Endodermal cell (in vitro differentiated cells): ENCODE measurements around the gene RBFOX1. TPM values are rescaled to one million over a fixed set of nuclear protein-coding genes. Genes with fewer than 3 reads are reported as not detected.

Experiments
- DNase-seq: peaks from one replicate; pipeline ENCODE4 v3.0.0-alpha.2; 2017
- H3K27ac ChIP-seq: 2 replicates; pipeline ENCODE4 v1.5.1; 2013; ENCODE audit warnings: mild to moderate bottlenecking, low read depth, low read length, moderate library complexity
- H3K27me3 ChIP-seq: 2 replicates; pipeline ENCODE4 v1.6.1; 2013; ENCODE audit warnings: mild to moderate bottlenecking, low read length, moderate library complexity; ENCODE audit not compliant: insufficient read depth, control insufficient read depth, poor library complexity, severe bottlenecking
- H3K36me3 ChIP-seq: 2 replicates; pipeline ENCODE4 v1.7.0; 2013; ENCODE audit warnings: mild to moderate bottlenecking, low read length, moderate library complexity; ENCODE audit not compliant: control insufficient read depth, insufficient read depth
- H3K4me1 ChIP-seq: one replicate; pipeline ENCODE4 v1.7.0; 2013; ENCODE audit warnings: low read length; ENCODE audit not compliant: control insufficient read depth, insufficient read depth
- H3K4me3 ChIP-seq: 2 replicates; pipeline ENCODE4 v1.5.1; 2013; ENCODE audit warnings: mild to moderate bottlenecking, low read length, moderate library complexity
- H3K9ac ChIP-seq: 2 replicates; pipeline ENCODE4 v1.6.1; 2013; ENCODE audit warnings: mild to moderate bottlenecking, low read length, moderate library complexity; ENCODE audit not compliant: poor library complexity, severe bottlenecking; ENCODE audit errors: extremely low read depth
- H3K9me3 ChIP-seq: 2 replicates; pipeline ENCODE4 v1.6.1; 2013; ENCODE audit warnings: mild to moderate bottlenecking, low read length, moderate library complexity; ENCODE audit not compliant: control insufficient read depth
- H3K27ac Mint-ChIP-seq: 2 replicates; pipeline ENCODE4 v1.8.0; 2020; ENCODE audit warnings: mixed read lengths
- H3K27me3 Mint-ChIP-seq: 2 replicates; pipeline ENCODE4 v1.8.0; 2021; ENCODE audit warnings: mild to moderate bottlenecking, mixed read lengths; ENCODE audit not compliant: insufficient read depth
- H3K36me3 Mint-ChIP-seq: 2 replicates; pipeline ENCODE4 v1.8.0; 2020; ENCODE audit warnings: low read depth, mixed read lengths
- H3K4me1 Mint-ChIP-seq: 2 replicates; pipeline ENCODE4 v1.8.0; 2020; ENCODE audit warnings: mixed read lengths
- H3K4me3 Mint-ChIP-seq: 2 replicates; pipeline ENCODE4 v1.8.0; 2020; ENCODE audit warnings: mild to moderate bottlenecking, moderate library complexity, mixed read lengths
- H3K9me3 Mint-ChIP-seq: 2 replicates; pipeline ENCODE4 v1.8.0; 2020; ENCODE audit warnings: mild to moderate bottlenecking, mixed read lengths
- CTCF ChIP-seq: fragments of 200-600 bp; sonication (generic); conservative IDR thresholded peaks from 2 replicates; pipeline ENCODE4 v1.5.0; 2021; ENCODE audit warnings: antibody characterized with exemption, mild to moderate bottlenecking
- WGBS, 2 experiments: methylation state at CpG; one replicate each; pipeline versions ENCODE4 v1.1.5 to v1.1.7; 2013; ENCODE audit warnings: missing lambda C conversion rate in 2 of 2, mixed read lengths in 1 of 2; ENCODE audit not compliant: insufficient coverage in 1 of 2, insufficient read length in 1 of 2; 5-methylcytosine and 5-hydroxymethylcytosine counted together
- total RNA-seq, 2 donors: library from RNA; stranded (reverse); fragmentation: NEBNext Ultra II Directional in 1 of 2; extraction: Animal tissue kit (Norgen Biotek cat#: 25700) in 1 of 2; gene quantifications; 2 replicates in 1 of 2; 3 replicates in 1 of 2; pipeline ENCODE4 v1.2.1, GENCODE V29; 2021

Gene RBFOX1
- total RNA-seq, 2 donors from 2014 or later = 2.6 to 2.7 TPM

GRCh38 chr16:7449808-7450207 lies 117.2 kb downstream of the RBFOX1 start:
- Mint-ChIP-seq H3K4me1 (peaks cover 25% of the 10 kb centered on the region), H3K9me3 (peaks cover 2% of the 10 kb centered on the region), H3K36me3 (no peaks in the 10 kb centered on the region), H3K27ac (no peak overlapping the region), H3K27me3 (no peaks in the 10 kb centered on the region), H3K4me3 (no peak overlapping the region)
- Histone ChIP-seq H3K27me3 (no peaks in the 10 kb centered on the region), H3K4me1 (no peaks in the 10 kb centered on the region), H3K27ac (no peak overlapping the region), H3K9ac (no peak overlapping the region), H3K4me3 (no peak overlapping the region), H3K9me3 (no peaks in the 10 kb centered on the region), H3K36me3 (no peaks in the 10 kb centered on the region)
- WGBS, 2 experiments = 91 to 94% methylated on average over 5 to 7 of the region's 7 CpGs
- no peak for TF ChIP-seq CTCF
- no peak for DNase-seq

- Histone ChIP-seq H3K4me3 (no peak overlapping the region), H3K36me3 (no peaks in the 10 kb centered on the region), H3K27me3 (no peaks in the 10 kb centered on the region), H3K9ac (no peak overlapping the region), H3K9me3 (no peaks in the 10 kb centered on the region), H3K27ac (no peak overlapping the region), H3K4me1 (no peaks in the 10 kb centered on the region)
- WGBS, 2 experiments = 90 to 100% methylated on average over 4 to 7 of the region's 7 CpGs
- H3K27me3 Mint-ChIP-seq = no peaks in the 10 kb centered on the region
- peaks cover 2% of the 10 kb centered on the region for H3K9me3 Mint-ChIP-seq
- H3K4me3 Mint-ChIP-seq = no peak overlapping the region
- no peak overlapping the region for H3K27ac Mint-ChIP-seq
- H3K36me3 Mint-ChIP-seq = no peaks in the 10 kb centered on the region
- H3K4me1 Mint-ChIP-seq = peaks cover 25% of the 10 kb centered on the region
- no peak for TF ChIP-seq CTCF
- DNase-seq = no peak
Measured at GRCh38 chr16:7450440-7450839, 117.8 kb downstream of the RBFOX1 start.

- Histone ChIP-seq H3K9me3 (no peaks in the 10 kb centered on the region), H3K27ac (no peak overlapping the region), H3K27me3 (no peaks in the 10 kb centered on the region), H3K4me1 (no peaks in the 10 kb centered on the region), H3K9ac (no peak overlapping the region), H3K4me3 (no peak overlapping the region), H3K36me3 (no peaks in the 10 kb centered on the region)
- H3K36me3 Mint-ChIP-seq = no peaks in the 10 kb centered on the region
- no peak for TF ChIP-seq CTCF
- H3K27ac Mint-ChIP-seq = no peak overlapping the region
- 95 to 96% methylated on average over 5 to 6 of the region's 6 CpGs for WGBS, 2 experiments
- no peaks in the 10 kb centered on the region for H3K27me3 Mint-ChIP-seq
- DNase-seq = no peak
- H3K4me3 Mint-ChIP-seq = no peak overlapping the region
- no peaks in the 10 kb centered on the region for H3K9me3 Mint-ChIP-seq
- peaks cover 18% of the 10 kb centered on the region for H3K4me1 Mint-ChIP-seq
Measured at GRCh38 chr16:7452090-7452489, 119.4 kb downstream of the RBFOX1 start.
